Heart left ventricle (tissue), 13 donors: ENCODE results near the gene FCHSD2.

ENCODE experiments used
- CTCF ChIP-seq, 12 donors: fragments of 200-600 bp; sonication (generic) in 4 of 12; IDR thresholded peaks; one replicate each; pipeline versions ENCODE4 v1.5.0 to v1.8.0; 2018 to 2022; ENCODE audit warnings: antibody characterized with exemption in 12 of 12, mild to moderate bottlenecking in 5 of 12
- POLR2A ChIP-seq, 2 donors: fragments of 450-650 bp; IDR thresholded peaks; one replicate each; pipeline ENCODE4 v1.6.1; 2017; ENCODE audit warnings: antibody characterized with exemption in 2 of 2, mild to moderate bottlenecking in 2 of 2, moderate library complexity in 2 of 2
- donor health status: ischemic (EF 13 %, LVEDD 7.1; RV severe dilation, severe dysfunction).
- donor health status: DM: no; HTN: yes; CAD: no.
- donor health status: DM: no; HTN: no; CAD: no.
- donor health status: ischemic (EF 25% LVEDD 6.9; RV normal size, moderate dysfunction).
- donor health status: ischemic (EF 25% LVEDD 5.7; RV mildly dilated, moderate dysfunction).
- donor health status: ischemic (EF 35%, LVEDD 5.7; RV mildly dilated, moderate dysfunction).
- donor health status: nonischemic (EF 11% LVEDD 7.7; RV severe dilation, severe dysfunction).
- donor health status: DM: yes; HTN: yes; CAD: no.
- donor health status: PGD.
- donor health status: ischemic (EF 29% LVEDD 5.4; RV normal size, mild dysfunction).
- donor health status: nonischemic (EF 23%, LVEDD 6.1; RV moderate dilation, normal function).

GRCh38 chr11:73186294-73186850, 44.3 kb upstream of the FCHSD2 start:
- no peak for TF ChIP-seq CTCF (IDR thresholded peaks at IDR 0.05)
- TF ChIP-seq POLR2A (IDR thresholded peaks at IDR 0.05): no peak
